ENCODE data around the gene ERVH48-1.
"Not testable (repeated sequence)": the region's sequence is repeated elsewhere in the genome, so short reads cannot be mapped to it uniquely, and the experiment has no call there.

GRCh38 chr21:42958122-42958521 lies 32.7 kb upstream of the ERVH48-1 start:
- not testable (repeated sequence) for TF ChIP-seq CTCF (conservative IDR thresholded peaks at IDR 0.05); ZFX (IDR thresholded peaks at IDR 0.05)

Measured in C4-2B (cell line).